ENCODE results near the gene CYRIA.

Gene CYRIA

DNA sequence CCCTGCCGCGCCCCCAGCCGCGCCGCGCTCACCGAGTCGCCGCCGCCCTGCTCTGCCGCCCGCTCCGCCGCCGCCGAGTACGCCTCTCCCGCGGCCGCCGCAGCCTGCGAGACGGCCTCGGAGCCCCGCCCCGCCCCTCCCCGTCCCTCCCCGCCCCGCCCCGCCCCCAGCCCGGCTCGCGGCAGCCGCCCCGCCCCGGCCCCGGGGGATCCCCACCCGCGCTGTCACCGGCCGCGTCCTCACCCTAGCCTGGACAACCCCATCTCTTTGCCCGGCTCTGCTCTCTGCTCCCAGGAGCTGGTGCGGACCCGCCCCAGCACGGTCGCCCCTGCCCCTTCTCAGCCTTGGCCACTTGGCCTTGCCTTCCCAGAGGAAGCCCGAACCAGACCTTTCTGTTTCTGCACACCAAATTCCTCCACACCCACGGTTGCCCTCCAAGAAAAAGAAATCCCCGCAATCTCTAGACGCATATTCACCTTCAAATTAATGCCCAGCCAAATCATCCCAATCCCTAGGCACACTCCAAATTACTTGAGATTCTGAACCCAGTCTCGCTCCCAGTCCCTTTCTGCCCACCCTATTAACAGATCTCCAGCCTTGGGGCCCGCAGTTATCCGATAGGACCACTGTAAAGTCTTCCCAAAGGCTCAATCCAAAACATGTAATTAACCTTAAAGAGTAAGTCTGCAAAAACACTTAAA, at the start of gene CYRIA:
Gene CYRIA (minus strand): TSS at position 87 of the 701 bp plus-strand sequence. CDS start 77,715 bp downstream, outside the sequence.
- peak; percentile 32 for DNase-seq

DNA sequence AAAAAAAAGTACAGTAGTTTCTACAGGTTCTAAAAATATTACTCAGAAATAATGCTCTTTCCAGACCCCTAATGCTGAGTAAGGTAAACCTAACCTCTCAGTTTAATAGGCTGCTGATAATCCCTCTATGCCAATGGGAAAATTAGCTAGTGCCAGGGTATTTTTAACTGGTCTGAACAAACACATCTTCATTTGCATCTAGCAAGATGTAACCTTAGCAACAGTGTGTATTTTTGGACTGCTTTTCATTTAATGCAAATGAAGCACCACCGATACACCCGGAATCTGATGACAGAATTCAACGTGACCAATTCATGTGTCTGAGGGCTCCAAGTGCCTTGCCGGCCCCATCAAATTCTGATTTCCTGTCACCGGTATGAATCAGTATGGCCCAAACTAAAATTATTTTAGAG, 47.4 kb upstream of the CYRIA start:
- DNase-seq = no peak

- DNase-seq = no peak
These were observed 44.1 kb upstream of the CYRIA start for GRCh38 chr2:16709769-16710168.

GRCh38 chr2:16708173-16708572, 42.5 kb upstream of the CYRIA start:
- no peak for DNase-seq

- DNase-seq = no peak
These were observed 41.5 kb upstream of the CYRIA start for GRCh38 chr2:16707014-16707623.

DNA sequence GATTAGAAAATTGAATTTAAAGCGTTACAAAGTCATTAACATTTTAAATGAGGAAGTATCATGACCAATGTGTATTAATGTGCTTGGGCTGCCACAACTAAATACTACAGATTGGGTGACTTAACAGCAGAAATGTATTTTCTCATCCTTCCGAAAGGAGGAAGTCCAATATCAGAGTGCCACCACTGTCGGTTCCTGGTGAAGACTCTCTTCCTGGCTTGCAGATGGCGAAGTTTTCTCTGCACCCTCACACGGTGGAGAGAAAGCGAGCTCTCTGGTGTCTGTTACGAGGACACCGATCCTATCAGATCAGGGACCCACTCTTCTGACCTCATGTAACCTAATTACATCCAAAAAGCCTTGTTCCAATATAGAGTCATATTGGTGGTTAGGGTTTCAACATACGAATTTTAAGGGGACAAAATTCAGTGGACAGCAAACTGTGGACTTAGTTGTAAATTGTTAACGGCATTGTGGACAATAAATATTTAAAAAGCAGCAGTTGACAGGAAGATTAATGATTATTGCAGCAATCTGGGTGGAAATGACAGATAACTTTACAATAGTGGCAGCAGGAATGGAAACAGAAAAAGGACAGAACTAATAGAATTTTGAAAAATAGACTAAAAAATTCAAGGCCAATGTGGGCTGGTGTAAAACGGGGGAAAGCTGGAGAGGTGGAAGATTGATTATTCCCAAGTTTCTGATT, 35.1 kb upstream of the CYRIA start:
- DNase-seq = no peak

- DNase-seq = no peak
These were observed 28.2 kb upstream of the CYRIA start for GRCh38 chr2:16693854-16694253.

DNA sequence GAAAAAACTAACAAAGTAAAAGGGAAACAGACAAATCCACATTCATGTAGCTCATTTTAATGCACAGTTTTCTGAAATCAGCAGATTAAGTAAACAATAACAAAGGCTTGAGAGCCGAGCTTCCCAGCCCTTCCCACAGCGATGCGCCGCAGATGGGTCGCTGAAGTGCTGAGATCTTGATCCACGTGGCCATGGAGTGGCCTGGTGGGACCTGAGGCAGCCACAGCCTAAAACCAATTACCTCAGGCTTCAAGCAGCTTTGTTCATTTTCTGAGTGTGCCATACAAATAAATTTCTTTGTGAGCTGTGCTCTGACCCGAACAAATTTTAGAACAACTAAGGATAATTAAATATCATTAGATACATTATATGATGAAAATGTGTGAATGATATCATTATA, 25.6 kb upstream of the CYRIA start:
- DNase-seq = no peak

DNA sequence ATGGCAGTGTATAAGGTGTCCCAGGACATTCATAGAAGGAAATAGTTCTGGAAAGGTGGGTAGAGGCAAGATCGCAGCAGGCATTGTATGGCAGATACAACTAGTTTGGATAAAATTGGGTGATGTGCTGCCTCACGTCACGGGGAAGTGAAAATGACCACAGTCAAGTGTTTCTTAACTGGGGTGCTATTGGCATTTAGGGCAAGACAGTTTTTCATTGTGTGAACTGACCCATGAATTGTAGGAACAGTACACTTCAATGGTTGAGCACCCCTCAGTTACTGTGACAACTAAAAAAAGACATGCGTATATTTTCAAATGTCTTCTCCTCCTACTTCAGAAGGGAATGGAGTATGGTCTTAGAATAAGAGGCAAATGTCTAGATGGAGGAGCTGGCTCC, 22.3 kb upstream of the CYRIA start:
- DNase-seq = no peak

- no peak for DNase-seq
These were observed 21.6 kb upstream of the CYRIA start for GRCh38 chr2:16687222-16687621.

GRCh38 chr2:16686641-16687040, 21.0 kb upstream of the CYRIA start:
- DNase-seq = no peak

DNA sequence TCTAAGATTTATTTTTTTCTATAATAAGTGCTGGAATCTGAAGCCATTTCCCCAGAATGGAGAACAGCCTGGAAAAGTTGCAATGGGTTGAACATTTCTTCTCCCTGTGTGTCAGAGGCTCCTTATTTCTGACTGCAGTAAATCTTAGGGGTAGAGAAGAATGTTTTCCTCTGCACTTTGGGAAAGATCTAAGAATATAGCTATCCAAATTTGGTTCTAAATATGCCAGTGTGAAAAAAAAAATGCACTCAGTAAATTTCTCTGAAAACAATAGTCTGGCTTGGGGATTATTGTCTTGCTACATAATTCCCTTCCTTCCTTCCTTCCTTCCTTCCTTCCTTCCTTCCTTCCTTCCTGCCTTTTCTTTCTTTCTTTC, 19.7 kb upstream of the CYRIA start:
- DNase-seq = no peak

DNA sequence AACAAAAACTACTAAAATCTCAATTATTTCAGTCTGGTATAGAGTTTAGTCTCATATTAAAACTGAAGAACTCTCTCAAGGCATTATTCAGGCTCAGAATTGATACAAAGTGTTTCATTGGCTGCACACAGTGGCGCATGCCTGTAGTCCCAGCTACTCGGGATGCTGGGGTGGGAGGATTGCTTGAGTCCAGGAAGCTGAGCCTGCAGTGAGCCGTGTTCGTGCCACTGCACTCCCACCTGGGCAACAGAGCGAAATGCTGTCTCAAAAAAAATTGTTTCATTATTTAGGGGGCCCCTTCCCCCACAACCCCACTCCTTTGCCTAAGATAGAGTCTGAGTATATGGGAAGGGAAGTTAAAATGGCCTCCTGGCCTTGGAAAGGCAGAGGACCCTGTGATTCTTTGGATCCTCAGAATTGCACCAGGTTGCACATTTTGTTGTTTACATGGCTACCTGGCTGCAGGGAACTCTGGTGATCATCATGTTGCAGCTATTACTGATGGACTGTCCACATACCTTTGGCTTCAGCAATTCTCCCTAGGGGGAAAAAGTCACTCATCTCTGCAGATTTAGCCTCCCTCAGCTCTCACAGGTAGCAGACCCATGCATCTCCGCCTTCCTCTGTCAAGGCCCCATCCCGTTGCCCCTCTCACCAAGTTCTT, 19.2 kb upstream of the CYRIA start:
- no peak for DNase-seq

GRCh38 chr2:16683576-16683975, 17.9 kb upstream of the CYRIA start:
- no peak for DNase-seq

DNA sequence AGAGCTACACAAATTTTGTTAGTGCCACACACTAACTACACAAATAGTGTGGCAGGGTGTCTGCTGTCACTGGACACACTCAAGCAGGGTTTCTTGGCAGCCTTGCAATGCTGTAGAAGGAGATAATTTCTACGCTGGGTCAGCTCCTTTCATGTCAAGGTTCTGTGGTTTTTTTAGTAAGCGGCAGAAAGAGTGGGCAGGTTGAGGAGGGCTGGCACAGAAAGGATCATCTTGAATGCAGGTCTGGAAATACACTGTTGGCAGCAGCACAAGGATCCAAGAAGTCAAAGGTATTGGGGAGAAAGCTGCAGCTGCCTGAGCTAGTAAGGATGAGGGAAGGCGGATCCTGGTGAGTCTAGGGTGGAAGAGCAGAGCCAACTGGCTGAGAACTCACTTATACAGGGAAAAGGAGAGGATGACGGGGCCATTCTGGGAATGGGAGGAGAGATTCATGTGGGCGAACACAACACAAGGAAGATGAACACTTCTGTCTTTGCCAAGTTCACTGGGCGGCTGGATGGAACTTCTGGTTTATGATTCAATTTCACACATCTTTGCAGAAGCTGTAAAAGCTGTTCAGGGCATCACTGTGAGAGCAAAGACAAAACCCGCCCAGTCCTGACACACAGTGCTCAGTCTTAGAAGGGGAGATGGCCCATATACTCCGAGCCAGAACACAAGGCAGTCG, 16.9 kb upstream of the CYRIA start:
- DNase-seq = no peak

GRCh38 chr2:16680781-16681180, 15.1 kb upstream of the CYRIA start:
- DNase-seq = no peak

DNA sequence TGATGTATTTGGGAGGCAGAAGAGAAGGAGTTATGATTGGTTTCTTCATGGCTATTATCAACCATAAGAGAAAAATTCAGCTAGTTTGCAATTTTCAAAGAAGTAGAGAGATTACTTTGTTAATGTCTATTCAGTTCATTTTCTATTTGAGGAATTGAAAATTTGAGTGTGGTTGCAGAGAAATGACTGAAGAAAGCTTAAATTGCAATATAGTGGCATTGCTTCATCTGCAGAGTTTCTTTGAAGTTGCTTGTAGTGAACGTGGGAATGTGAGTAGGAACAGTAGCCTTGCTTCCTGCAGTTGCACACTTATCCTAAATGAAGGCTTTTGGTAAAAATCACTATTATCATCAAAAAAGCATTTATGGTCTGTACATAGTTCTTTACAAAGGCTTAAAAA, 14.7 kb upstream of the CYRIA start:
- DNase-seq = no peak

GRCh38 chr2:16678964-16679363, 13.3 kb upstream of the CYRIA start:
- no peak for DNase-seq

GRCh38 chr2:16677875-16678274, 12.2 kb upstream of the CYRIA start:
- DNase-seq = no peak

- no peak for DNase-seq
These were observed 10.1 kb upstream of the CYRIA start for GRCh38 chr2:16675781-16676180.

- DNase-seq = no peak
These were observed 8.5 kb upstream of the CYRIA start for GRCh38 chr2:16674154-16674553.

DNA sequence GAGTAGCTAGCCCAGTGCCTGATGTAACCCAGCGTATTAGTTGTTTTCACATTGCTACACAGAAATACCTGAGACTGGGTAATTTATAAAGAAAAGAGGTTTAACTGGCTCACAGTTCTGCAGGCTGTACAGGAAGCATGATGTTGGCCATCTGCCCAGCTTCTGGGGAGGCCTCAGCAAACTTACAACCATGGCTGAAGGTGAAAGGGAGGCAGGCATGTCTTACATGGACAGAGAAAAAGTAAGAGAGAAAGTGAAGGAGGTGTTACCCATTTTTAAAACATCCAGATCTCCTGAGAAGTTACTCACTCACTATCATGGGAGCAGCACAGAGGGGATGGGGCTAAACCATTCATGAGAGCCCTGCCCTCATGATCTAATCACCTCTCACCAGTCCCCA, 6.1 kb upstream of the CYRIA start:
- DNase-seq = no peak

DNA sequence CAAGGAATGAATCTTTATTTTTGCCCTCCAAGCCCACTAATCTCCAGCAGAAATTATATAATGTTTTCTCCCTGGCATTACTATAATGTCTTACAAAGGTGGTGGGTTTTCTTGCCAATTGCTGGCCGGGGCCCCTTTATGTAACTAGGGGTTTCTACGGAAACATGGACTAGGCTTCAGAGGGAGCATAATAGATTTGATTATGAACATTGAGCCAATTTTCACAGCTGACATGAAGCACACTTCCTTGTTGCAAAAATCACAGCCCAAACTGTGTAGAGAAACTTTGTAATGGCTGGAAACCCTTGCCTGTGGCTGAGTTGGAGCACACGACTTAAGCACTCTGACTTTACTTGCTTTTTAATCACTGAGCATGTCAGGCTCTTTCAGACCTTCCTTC, 3.8 kb upstream of the CYRIA start:
- DNase-seq = no peak

Data from activated naive CD4-positive, alpha-beta T cell treated with anti-CD3 and anti-CD28 coated beads, Interleukin-2, amount 50 U/mL, for 16 hours (primary cell).